Muscle of arm (tissue), 12 donors: ENCODE measurements around the gene NPY5R. TPM values are rescaled to one million over a fixed set of nuclear protein-coding genes. Genes with fewer than 3 reads are reported as not detected.

ENCODE experiments used
- DNase-seq: peaks from one replicate; pipeline ENCODE4 v3.0.0-alpha.2; 2013
- polyA plus RNA-seq, 12 donors: library from polyadenylated mRNA; unstranded; fragments of 120-200 nt; gene quantifications; one replicate each; pipeline ENCODE4 v1.2.1, GENCODE V29; 2013; ENCODE audit not compliant: insufficient read length in 12 of 12

Gene NPY5R
- polyA plus RNA-seq, 12 donors = 0.18 to 0.46 (median 0.28) TPM; not detected in 2

GRCh38 chr4:163384434-163384833, 40.7 kb downstream of the NPY5R start:
- no peak for DNase-seq

DNA sequence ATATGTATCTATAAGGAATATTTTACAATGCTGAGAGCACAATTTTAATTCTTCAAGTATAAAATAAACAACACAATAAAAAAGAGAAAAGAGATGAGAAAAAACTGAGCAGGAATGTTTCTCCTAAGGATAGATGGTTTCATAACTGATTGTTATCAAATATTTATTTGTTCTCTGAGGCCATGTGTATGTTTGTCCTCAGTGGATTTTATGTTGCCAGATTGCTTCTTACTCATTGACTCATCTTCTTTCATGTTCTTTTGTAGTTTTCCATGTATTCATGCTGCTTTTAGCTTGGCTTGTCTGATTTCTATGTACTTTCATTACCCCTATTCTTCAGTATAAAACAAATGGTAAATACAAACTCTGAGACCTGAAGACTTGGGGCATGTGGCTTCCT, 41.2 kb downstream of the NPY5R start:
- no peak for DNase-seq

GRCh38 chr4:163385466-163385865, 41.8 kb downstream of the NPY5R start:
- DNase-seq = no peak

DNA sequence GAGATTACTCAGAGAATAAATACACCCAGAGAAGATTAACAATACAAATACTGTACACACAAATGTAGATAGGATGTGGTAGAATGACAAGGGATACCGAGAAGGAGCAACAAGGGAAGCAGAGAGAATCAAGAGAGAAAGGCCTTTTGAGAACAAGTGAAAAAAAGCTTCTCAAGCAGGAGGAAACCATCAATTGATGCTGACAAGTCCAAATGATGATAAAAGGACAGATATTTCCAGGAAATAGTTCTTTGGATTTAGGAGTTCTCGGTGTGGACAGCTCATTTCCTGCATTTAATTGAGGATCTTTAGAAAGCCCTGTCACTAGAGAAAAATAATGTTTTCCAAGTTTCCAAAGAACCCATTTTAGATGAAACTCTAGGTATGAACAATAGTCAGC, 48.1 kb downstream of the NPY5R start:
- no peak for DNase-seq

DNA sequence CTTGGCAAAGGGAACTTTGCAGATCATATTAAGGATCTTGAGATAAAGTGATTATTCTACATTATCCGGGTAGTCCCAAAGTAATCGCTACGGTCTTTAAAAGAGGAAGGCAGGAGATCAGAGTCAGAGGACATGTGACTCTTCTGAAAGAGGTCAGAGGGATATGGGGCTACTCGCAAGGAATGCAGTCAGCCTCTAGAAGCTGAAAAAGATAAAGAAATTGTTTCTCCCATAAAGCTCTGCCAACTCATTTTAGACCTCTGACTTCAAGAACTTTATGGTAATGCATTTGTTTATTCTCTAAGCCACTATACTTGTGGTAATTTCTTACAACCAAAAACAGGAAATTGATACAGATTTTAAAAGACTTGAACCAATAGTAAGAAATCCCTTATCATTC, 48.6 kb downstream of the NPY5R start:
- DNase-seq = no peak

DNA sequence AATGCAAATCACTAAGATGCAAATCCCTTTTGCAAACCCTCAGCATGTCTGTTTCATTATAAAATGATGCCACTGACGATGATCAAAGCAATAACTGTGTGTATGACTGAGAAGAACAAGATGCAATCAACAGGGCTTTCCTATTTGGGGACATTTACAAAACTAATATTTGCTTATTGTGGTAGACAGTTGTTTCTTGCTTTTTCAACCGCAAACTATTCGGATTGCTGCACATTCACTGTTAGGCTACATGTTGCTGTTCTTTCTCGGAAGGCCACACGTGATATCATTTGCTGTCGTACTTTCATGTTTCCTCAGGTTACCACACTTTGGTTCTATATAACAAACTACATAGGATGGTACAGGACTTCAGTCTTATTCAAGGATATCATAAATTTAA, 49.8 kb downstream of the NPY5R start:
- no peak for DNase-seq

GRCh38 chr4:163395055-163395454, 51.4 kb downstream of the NPY5R start:
- no peak for DNase-seq

- no peak for DNase-seq
These were observed 52.1 kb downstream of the NPY5R start for GRCh38 chr4:163395758-163396157.

DNA sequence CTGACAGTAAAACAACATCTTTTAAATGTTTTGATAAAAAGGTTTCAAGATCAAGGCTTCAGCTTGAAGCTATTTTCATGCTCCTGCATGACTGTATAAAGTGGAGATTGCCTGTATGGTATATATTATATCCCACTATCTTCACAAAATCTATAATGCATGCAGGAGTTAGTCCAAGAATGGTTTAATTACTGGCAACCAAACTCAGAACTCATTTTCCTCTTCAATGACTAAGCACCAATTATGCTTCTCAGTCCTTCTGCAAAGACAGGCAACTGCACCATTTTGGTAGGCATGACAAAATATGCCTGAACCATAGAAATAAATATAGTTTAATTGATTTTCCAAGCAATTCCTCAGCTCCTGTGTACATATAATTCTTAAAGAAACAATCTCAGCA, 54.5 kb downstream of the NPY5R start:
- DNase-seq = no peak

DNA sequence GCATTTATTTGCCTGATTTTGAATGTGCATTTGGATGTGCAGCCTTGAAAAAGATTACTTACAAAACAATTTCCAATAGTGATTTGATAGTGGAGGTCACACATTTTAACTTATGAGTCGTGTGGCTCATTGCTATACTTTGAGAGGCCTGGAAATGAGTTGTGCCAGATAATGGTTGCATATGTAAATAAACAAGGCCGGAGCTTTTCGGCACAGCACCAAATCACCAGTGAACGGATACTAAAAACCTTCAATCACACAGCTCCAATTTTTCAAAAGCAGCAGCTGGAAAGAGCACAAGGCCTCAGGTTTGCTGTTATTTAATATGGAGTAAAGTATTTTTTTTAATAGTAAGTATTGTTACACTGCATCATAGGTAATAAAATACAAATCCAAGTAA, 57.2 kb downstream of the NPY5R start:
- no peak for DNase-seq

Other genes starting within 250 kb of the NPY5R start
- gene NAF1, start 177.0 kb upstream of the NPY5R start, polyA plus RNA-seq = 10 to 100 TPM in 11 of 12 donors, not detected in 1; 16.7 to 39.4 (median 19.2) TPM
- gene NPY1R, start 11.3 kb upstream of the NPY5R start, polyA plus RNA-seq = 10 to 100 TPM in 6 of 12 donors, 1 to 10 TPM in 5, not detected in 1; 3.5 to 17.0 (median 11.0) TPM
- not detected for gene TKTL2, start 129.9 kb downstream of the NPY5R start, polyA plus RNA-seq
- gene TMA16, start 150.8 kb downstream of the NPY5R start, polyA plus RNA-seq = 10 to 100 TPM in 11 of 12 donors, not detected in 1; 21.7 to 91.1 (median 25.5) TPM